BLaER1 (cell line): ENCODE measurements around the gene CASQ2.

Source experiments
- H3K27ac ChIP-seq: shearing (Covaris generic); formaldehyde crosslinking; 2 replicates; pipeline ENCODE4 v1.8.1; 2022
- H3K27me3 ChIP-seq: shearing (Covaris generic); formaldehyde crosslinking; 2 replicates; pipeline ENCODE4 v1.8.1; 2022
- H3K36me3 ChIP-seq: shearing (Covaris generic); formaldehyde crosslinking; 2 replicates; pipeline ENCODE4 v1.8.1; 2022
- H3K4me1 ChIP-seq: shearing (Covaris generic); formaldehyde crosslinking; 2 replicates; pipeline ENCODE4 v1.8.1; 2022
- H3K4me2 ChIP-seq: shearing (Covaris generic); formaldehyde crosslinking; 2 replicates; pipeline ENCODE4 v1.8.1; 2022
- H3K4me3 ChIP-seq: shearing (Covaris generic); formaldehyde crosslinking; 2 replicates; pipeline ENCODE4 v1.8.1; 2022
- H3K9ac ChIP-seq: shearing (Covaris generic); formaldehyde crosslinking; 2 replicates; pipeline ENCODE4 v1.8.1; 2022
- H3K9me3 ChIP-seq: shearing (Covaris generic); formaldehyde crosslinking; 2 replicates; pipeline ENCODE4 v1.8.1; 2022
- H4K20me1 ChIP-seq: shearing (Covaris generic); formaldehyde crosslinking; 2 replicates; pipeline ENCODE4 v1.8.1; 2022
- Cebpa-rat ChIP-seq: shearing (Covaris generic); IDR thresholded peaks from 2 replicates; pipeline ENCODE4 v1.8.1; 2022

CASQ2 gene

DNA sequence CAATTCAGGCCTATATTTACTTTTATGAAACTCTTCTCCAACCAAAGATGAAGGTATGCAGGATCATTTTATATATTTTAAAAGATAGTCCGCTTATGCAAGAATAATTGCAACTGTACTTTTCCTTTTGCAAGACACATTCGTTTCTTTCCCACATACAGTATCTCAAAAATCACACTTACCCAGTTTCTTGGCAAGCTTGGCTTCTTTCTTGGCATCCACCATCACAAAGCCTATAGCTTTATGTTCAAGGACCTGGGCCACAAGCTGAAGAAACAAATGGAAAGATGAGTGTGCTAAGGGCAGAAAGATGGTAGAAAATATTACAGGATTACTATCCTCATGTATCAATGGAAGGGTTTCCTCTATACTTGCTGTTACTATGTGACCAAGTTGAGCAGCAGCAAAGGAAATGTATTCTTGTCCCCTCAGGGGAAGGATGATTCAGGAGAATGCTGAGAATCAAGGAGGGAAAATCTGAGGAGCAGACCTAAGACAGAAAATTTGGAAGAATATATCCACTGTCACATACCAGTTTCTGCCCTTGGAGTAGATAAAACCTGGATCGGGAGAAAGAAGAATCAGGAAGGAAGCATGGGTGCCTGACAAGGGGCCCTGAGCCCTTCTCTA lies 23.8 kb downstream of the CASQ2 start:
- Histone ChIP-seq H3K4me2 (no peak overlapping the region), H3K27me3 (no peaks in the 10 kb centered on the region), H3K4me1 (no peaks in the 10 kb centered on the region), H3K27ac (no peak overlapping the region), H3K9me3 (no peaks in the 10 kb centered on the region), H3K36me3 (no peaks in the 10 kb centered on the region), H4K20me1 (no peaks in the 10 kb centered on the region), H3K4me3 (no peak overlapping the region), H3K9ac (no peak overlapping the region)
- TF ChIP-seq Cebpa-rat = no peak

GRCh38 chr1:115740811-115741210 lies 27.7 kb downstream of the CASQ2 start:
- Histone ChIP-seq H3K4me1 (peaks cover 14% of the 10 kb centered on the region), H3K36me3 (no peaks in the 10 kb centered on the region), H4K20me1 (no peaks in the 10 kb centered on the region), H3K4me2 (no peak overlapping the region), H3K4me3 (no peak overlapping the region), H3K27me3 (no peaks in the 10 kb centered on the region), H3K9ac (no peak overlapping the region), H3K9me3 (no peaks in the 10 kb centered on the region), H3K27ac (no peak overlapping the region)
- TF ChIP-seq Cebpa-rat = no peak

DNA sequence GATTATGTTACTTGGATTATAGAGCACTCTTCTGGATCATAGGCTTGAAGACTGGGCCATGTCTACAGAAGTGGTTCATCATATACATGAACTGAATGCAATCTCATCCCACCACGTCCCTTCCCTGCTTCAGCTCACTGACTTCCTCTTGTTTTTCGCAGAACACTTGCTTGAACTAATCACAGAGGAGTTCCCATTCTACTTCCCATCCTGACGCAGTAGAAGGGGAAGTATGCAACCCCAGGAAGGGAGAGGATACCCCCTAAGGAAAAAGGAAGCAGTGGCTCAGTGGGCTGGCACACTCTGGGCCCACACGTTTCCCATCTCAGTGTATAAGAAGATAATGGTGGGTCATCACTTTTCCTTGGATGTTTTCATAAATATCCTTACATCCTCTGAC lies 36.2 kb downstream of the CASQ2 start:
- Histone ChIP-seq H3K36me3 (no peaks in the 10 kb centered on the region), H3K4me3 (no peak overlapping the region), H3K27ac (no peak overlapping the region), H3K9ac (no peak overlapping the region), H3K4me2 (no peak overlapping the region), H4K20me1 (no peaks in the 10 kb centered on the region), H3K9me3 (no peaks in the 10 kb centered on the region), H3K4me1 (peaks cover 21% of the 10 kb centered on the region), H3K27me3 (no peaks in the 10 kb centered on the region)
- TF ChIP-seq Cebpa-rat = no peak

- Histone ChIP-seq H4K20me1 (no peaks in the 10 kb centered on the region), H3K4me1 (peaks cover 21% of the 10 kb centered on the region), H3K27me3 (no peaks in the 10 kb centered on the region), H3K36me3 (no peaks in the 10 kb centered on the region), H3K4me3 (no peak overlapping the region), H3K9me3 (no peaks in the 10 kb centered on the region), H3K4me2 (peak overlapping the region; percentile 63), H3K27ac (no peak overlapping the region), H3K9ac (no peak overlapping the region)
- TF ChIP-seq Cebpa-rat = no peak
Measured at GRCh38 chr1:115729756-115730155, 38.8 kb downstream of the CASQ2 start.

- no peak overlapping the region for H3K4me2 ChIP-seq
Measured at GRCh38 chr1:115728341-115728740, 40.2 kb downstream of the CASQ2 start.

DNA sequence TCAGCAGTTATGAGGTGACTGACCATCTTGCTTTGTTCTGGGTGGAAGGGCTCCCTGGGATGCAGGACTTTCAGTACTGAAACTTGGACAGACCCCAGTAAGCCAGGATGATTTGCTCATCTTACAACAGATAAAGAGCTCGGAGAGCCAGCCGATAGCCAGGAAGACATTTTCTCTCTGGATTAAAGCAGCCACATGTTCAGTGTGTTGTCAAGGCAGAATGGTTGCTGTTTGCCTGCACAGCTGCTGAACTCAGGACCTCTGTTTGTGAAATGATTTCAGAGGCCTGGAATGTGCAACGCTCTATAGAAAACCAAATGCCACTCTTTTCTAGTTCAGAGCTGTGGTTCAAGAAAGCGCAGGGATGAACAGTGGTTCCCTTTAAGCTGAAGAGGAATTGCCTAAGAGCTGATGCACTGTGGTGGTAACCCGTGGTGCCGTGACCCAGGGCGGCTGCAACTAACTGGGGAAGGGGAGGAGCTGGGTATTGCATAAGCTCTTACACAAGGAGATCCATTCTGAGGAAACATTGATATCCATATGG lies 40.7 kb downstream of the CASQ2 start:
- Histone ChIP-seq H3K36me3 (no peaks in the 10 kb centered on the region), H3K9ac (no peak overlapping the region), H3K4me3 (no peak overlapping the region), H3K4me2 (no peak overlapping the region), H3K27me3 (no peaks in the 10 kb centered on the region), H4K20me1 (no peaks in the 10 kb centered on the region), H3K27ac (no peak overlapping the region), H3K4me1 (peaks cover 21% of the 10 kb centered on the region), H3K9me3 (no peaks in the 10 kb centered on the region)
- TF ChIP-seq Cebpa-rat = no peak

More at GRCh38 chr1:115728341-115728740, 40.2 kb downstream of the CASQ2 start:
- H3K9ac ChIP-seq = no peak overlapping the region
- H3K9me3 ChIP-seq = no peaks in the 10 kb centered on the region
- H3K36me3 ChIP-seq = no peaks in the 10 kb centered on the region
- no peak overlapping the region for H3K4me3 ChIP-seq
- H4K20me1 ChIP-seq = no peaks in the 10 kb centered on the region
- H3K27ac ChIP-seq = no peak overlapping the region
- peaks cover 21% of the 10 kb centered on the region for H3K4me1 ChIP-seq
- no peak for TF ChIP-seq Cebpa-rat
- no peaks in the 10 kb centered on the region for H3K27me3 ChIP-seq

GRCh38 chr1:115726570-115726969 lies 41.9 kb downstream of the CASQ2 start:
- Histone ChIP-seq H3K9ac (no peak overlapping the region), H3K36me3 (no peaks in the 10 kb centered on the region)

GRCh38 chr1:115726161-115726560 lies 42.4 kb downstream of the CASQ2 start:
- no peaks in the 10 kb centered on the region for H3K27me3 ChIP-seq
- no peak overlapping the region for H3K4me2 ChIP-seq
- H3K9me3 ChIP-seq = no peaks in the 10 kb centered on the region
- no peaks in the 10 kb centered on the region for H4K20me1 ChIP-seq
- peaks cover 21% of the 10 kb centered on the region for H3K4me1 ChIP-seq
- no peaks in the 10 kb centered on the region for H3K36me3 ChIP-seq
- no peak overlapping the region for H3K27ac ChIP-seq
- H3K4me3 ChIP-seq = no peak overlapping the region
- TF ChIP-seq Cebpa-rat = no peak
- H3K9ac ChIP-seq = no peak overlapping the region

More at GRCh38 chr1:115726570-115726969, 41.9 kb downstream of the CASQ2 start:
- TF ChIP-seq Cebpa-rat = no peak
- Histone ChIP-seq H3K9me3 (no peaks in the 10 kb centered on the region), H3K4me1 (peaks cover 21% of the 10 kb centered on the region), H3K27ac (no peak overlapping the region), H3K4me3 (no peak overlapping the region), H3K27me3 (no peaks in the 10 kb centered on the region), H4K20me1 (no peaks in the 10 kb centered on the region), H3K4me2 (no peak overlapping the region)

DNA sequence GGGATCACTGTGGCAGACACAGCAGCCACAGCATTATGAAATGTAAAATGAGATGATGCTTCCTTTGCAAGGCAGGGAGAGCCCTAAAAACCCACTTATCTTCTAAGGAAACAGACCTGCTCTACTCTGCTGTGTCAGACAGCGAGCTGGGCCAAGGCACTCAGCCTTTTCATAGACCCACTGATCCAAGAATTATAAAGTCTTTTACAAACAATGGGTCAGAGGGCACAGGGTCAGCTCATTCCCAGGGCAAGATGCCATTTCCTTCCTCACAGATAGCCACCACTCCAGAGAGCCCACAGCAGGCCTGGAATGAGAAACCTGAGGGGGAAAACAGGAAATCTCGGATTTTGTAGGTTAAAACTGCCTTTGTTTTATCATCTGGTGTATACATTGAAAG lies 42.9 kb downstream of the CASQ2 start:
- Histone ChIP-seq H3K4me2 (no peak overlapping the region), H3K9ac (no peak overlapping the region), H3K27me3 (no peaks in the 10 kb centered on the region), H3K9me3 (no peaks in the 10 kb centered on the region), H3K4me3 (no peak overlapping the region), H3K4me1 (peaks cover 15% of the 10 kb centered on the region), H4K20me1 (no peaks in the 10 kb centered on the region), H3K27ac (no peak overlapping the region), H3K36me3 (no peaks in the 10 kb centered on the region)
- no peak for TF ChIP-seq Cebpa-rat

- no peak for TF ChIP-seq Cebpa-rat
- no peak overlapping the region for H3K9ac ChIP-seq
- no peaks in the 10 kb centered on the region for H4K20me1 ChIP-seq
Measured at GRCh38 chr1:115723756-115724155, 44.8 kb downstream of the CASQ2 start.

More at GRCh38 chr1:115723756-115724155, 44.8 kb downstream of the CASQ2 start:
- H3K36me3 ChIP-seq = no peaks in the 10 kb centered on the region
- H3K9me3 ChIP-seq = no peaks in the 10 kb centered on the region
- H3K4me1 ChIP-seq = no peaks in the 10 kb centered on the region
- H3K4me2 ChIP-seq = no peak overlapping the region
- no peaks in the 10 kb centered on the region for H3K27me3 ChIP-seq
- H3K27ac ChIP-seq = no peak overlapping the region
- no peak overlapping the region for H3K4me3 ChIP-seq
